Measurements from ENCODE around the gene SLC9A9.

The SLC9A9 gene

DNA sequence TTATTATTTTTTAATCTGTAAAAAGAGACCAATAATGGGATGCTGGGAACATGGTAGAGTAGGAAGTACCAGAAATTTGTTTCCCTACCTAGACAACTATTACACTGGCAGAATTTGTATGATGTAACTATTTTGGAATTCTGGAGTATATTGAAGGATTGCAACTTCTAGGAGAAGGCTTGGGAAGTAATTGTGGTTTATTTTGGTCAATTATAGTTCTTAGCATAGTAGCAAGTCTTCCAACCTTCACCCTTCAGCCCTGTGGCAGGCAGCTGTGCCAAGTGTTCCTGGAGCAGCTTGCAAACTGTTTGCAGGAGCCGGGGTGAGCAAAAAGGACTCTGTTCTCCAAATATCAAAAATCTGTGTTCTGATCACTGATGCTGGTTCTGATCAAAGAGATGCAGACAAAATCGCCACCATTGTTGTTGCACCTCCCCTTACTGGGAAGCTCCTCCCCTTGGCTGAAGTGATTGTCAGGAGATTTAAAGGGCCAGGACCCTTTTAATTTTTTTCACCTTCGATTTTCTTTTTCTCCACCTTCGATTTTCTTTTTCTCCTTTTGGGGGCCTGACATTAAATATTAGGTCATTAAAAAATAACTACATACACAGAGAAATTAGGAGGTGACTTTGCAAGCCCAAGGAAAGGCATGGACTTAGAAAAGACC, 363.3 kb downstream of the SLC9A9 start:
- DNase-seq = no peak

DNA sequence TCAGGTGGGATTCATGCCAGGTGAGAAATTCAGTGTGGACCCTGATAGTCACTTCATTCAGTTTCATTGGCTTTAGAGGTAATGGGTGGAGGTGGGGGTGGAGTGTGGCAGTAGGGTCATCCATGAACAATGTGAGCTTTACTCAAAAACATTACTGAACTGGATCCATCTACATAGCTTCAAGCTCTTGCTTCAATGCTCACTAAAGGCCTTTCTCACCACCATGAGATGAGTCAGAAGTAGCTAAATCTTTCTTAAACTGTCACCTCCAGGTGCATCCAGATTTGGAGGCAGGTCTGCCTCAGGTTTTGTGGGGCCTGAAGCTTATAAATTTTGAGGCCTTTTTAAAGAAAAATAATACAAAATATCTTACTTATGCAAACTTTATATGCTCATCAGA, 365.1 kb downstream of the SLC9A9 start:
- no peak for DNase-seq

DNA sequence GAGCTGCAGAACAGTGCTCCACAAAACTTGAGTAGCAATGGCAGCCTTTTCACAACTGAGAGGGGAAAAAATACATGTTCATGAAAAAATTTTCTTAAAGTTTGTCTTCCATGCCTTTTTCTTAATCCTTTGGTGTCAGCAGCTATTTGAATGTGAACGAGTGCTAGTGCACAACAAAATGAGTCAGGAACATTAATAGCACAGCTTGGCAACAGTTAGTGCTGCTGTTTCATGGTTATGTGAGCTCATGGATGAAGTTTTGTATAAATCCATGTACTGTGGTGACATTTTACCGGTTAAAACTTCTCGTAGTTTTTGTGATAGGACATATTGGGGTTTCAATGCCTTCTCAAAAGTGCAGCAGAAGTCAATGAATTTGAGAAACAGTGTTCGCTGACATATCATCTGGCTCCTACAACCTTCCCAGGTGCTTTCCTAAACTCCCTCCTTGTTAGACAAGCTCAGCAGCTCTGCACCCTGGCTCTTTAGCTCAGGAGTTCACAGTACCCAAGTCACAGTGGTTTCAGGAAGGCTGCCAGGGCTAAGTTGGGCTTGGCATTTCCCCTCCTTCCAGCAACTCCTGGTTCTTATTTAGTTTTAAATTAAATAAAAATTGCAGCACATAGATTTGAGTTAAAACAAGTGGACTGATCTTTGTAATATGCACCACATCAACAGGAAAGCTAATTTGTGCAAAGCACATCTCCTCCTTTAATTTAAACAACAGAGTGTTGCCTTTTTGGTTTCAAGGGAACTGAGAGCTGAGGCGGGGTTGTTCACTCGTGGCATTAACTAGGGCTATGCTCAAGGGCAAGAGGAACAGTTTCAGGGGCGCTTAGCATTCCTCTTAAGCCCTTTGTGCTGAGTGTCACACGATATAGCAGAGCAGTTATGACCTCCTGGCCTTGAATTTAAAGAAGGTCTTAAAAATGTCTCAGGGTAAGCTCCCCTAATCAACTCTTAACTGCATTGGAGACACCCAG, 365.9 kb downstream of the SLC9A9 start:
- no peak for DNase-seq

DNA sequence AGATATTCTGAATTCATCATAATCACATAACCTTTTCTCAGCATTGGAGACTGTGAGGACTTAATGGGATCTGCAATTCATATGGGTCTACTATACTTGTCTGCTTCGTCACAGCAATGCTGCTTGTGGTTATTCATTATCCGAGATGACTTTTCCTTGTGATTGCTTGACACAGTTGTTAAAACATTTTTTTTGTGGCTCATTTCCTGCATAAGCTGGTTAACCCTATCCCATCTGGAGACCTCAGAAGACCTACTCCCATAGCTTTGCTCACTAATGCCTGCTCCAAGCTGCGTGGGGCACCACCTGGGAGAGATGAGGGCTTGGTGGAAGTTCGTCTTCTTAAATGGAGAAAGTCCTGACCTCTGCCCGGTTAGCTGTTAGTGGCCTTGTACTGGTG, 367.9 kb downstream of the SLC9A9 start:
- DNase-seq = no peak

DNA sequence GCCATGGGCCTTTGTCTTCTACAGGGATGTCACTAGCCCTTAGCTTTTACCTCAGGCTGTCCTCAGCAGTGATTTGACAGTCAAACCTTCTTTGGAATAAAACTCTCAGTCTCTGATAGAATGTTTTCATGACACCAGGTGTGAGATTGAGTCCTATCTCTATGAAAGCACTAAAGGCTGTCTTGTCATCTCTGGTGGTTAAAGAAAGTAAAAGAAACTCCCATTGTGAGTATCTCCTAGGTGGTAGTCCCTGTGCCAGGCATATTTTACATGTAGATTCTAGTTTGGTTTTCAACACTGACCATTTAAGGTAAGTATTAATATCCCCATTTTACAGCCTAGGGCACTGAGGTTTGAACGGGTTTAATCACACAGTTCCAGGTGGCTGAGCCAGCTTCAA, 368.5 kb downstream of the SLC9A9 start:
- no peak for DNase-seq

DNA sequence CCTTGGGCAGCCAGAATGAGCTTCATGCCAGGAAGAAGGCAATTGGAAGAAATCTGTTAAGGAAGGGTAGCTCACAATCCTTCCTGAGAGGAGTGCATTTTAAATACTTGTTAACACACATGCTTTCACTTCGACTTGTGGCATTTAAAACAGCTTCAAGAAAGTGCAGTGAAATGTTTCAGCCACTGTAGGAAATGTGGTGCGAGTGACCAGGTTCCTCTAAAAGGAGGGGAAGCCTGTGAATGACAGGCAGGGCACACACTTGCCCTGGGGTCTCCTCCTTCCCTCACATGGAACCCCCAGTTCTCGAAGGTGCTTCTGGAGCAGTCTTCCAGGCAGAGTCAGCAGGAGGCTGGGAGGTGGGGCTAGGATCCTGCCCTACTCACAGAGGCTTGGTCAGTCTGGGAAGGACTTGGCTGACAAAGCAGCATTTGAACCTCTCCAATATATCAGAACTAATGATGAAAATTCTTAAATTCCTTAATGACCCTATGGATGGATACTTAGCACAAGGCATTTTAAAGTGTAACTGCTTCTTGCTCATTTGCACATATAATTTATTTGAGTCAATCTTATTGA, 370.1 kb downstream of the SLC9A9 start:
- DNase-seq = no peak

DNA sequence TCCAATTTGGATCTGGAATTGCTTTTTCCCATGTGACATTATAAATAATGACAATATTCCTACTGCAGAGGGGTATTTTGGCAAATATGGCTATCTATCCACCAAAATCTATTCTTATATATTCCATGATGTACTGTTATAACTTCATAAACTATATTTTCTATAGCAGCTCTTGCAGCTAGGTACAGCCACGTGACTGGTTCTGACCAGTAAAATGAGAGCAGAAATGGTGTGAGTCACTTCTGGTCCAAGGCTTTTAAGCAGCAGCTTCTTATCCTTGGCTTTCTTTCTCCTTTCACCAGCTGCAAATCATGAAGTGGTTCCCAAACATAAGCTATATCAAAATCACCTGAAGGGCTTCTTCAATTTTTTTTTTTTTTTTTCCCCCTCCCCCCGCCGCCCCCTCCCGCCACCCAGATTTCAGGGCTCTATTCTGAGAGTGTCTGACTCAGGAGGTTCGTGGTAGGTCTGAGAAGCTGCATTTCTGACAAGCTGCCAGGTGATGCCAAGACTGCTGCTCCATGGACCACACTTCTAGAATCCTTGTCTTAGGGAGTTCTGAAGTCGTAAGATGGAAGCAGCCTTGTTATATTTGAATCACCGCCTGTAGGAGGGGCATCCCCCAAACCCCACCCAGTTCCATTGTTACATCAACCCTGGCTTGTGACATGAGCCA, 371.2 kb downstream of the SLC9A9 start:
- no peak for DNase-seq

DNA sequence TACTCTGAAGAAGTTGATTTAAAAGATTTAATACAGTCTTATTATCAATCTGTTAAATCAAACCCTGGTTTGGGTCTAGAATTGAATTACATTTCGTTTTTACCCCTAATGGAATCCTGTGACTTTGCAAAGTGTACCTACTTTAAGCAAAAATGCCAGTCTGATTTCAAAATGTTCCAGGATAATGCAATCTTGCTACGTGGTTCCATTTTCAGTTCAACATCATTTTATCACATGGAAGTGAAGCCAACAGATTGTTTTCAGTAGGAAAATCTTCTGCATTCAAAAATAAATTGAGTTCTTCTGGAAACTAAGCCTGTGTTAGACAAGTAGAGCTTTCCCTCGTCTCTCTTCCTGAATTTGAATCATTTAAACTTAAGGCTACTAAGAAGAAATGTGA, 372.3 kb downstream of the SLC9A9 start:
- DNase-seq = no peak

DNA sequence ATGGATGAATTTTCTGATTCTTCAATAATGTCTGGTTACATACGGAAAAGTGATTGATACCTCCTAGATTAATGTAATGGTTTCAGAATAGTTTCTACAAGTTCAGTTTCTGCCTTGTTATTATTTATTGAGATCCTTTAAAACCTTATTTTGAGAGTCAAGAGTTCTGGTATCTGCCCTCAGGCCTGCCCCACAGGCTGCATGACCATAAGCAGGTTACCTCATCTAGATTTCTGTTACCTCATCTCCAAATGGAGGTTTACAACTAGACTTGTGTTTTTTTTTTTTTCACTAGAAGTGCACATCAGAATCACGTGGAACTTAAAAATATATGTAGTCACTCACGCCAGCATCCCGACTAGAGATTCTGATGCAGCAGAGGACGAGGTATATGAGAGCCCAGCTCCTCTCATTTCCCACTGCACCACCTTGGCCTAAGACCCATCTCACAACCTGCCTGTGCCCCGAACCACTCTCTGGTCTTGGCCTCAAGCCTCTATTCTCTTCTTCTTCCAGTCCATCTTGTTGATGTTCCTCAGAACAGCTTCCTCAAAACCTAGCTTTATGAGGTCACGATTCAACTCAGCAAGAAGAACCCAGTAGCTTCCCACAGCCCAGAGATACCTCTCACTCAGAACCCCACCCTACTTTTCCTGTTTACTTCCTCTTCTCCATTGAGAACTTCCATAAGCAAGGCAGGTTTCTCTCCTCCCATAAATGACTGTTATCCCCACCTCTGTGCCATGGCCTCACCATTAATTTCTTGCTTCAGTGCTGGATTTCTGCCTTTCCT, 375.3 kb downstream of the SLC9A9 start:
- DNase-seq = no peak

DNA sequence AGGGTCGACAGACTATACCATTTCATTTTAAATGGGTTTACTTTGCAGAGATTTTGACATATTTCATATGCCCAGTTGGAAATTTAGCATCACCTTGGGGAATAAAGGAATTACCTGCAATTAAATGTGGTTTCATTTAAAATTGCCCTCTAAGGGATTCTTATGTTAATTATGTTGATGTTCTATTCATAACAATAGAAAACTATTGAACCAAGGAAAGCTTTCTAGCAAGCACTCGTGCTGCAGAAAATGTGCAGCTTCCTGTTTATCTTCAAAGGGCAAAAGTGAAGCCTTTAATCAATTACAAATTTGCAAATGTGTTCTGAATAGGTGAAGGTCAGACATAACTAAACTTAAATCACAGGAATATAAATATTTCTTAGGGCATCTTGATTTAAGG, 376.6 kb downstream of the SLC9A9 start:
- no peak for DNase-seq

DNA sequence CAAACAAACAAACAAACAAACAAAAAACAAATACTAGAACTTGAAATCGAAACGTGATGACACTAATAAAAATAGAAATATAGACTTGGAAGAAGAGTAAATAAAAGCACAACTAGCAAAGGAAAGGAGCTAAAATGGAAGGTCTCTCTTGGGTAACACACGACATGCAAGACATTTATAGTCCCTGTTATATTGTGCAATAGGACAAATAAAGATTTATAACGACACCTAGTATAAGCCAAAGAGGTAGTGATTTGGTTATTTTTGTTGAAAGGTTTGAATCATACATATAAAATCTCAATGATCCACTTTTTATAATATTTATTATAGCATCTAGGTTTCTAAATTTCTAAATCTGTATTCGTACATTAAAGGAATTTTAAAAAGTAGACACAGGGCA, 379.1 kb downstream of the SLC9A9 start:
- DNase-seq = no peak

DNA sequence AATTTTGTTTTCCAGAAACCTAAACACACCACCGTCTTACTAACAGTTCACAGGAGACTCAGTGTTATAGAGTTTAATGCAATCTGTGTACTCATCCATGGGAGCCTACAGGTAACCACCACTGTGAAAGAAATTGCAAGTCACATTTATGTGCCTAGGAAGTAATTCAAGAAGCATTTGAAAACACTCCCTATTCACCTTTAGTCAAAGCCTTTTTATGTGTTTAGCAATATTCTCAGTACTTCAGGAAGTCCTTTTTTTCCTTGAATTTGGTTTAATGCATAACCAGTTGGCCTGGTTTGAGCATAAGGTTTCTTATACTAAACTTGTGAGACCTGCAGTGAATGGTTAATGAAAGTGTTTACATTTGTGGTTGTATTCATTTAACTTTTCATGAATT, 382.6 kb downstream of the SLC9A9 start:
- no peak for DNase-seq

DNA sequence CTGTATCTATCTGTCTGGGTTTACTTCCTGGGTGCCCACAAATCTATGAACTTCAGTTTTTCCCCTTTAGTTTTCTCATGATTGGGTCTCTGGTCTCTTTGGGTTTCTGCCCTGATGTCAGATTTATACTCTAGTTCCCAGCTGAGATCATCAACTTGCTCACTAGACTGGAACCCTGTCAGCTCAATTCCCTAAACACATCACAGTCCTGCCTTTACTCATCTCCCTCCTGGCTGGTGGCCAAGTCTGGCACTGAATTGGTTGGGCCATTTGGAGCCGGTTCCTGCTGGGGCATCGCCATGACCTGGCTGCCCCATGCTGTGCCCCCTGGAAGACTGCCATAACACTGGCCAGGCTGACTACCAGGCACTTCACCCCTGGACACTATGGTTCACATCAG, 383.4 kb downstream of the SLC9A9 start:
- DNase-seq = no peak

DNA sequence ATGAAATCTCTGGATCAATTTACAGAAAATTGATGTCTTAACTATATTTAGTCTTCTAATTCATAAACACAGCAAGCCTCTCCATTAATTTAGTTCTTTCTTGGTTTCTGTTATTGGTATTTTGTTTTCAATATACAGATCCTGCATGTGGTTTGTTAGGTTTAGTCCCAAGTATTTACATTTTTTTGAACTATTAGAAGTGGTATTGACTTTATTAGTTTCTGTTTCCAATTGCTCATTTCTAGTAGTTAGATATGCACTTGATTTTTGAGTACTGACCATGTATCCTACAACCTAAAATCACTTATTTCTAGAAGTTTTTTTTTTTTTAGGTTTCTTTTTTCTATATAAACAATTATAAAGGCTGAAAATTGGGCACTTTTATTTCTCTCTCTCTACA, 392.8 kb downstream of the SLC9A9 start:
- no peak for DNase-seq

DNA sequence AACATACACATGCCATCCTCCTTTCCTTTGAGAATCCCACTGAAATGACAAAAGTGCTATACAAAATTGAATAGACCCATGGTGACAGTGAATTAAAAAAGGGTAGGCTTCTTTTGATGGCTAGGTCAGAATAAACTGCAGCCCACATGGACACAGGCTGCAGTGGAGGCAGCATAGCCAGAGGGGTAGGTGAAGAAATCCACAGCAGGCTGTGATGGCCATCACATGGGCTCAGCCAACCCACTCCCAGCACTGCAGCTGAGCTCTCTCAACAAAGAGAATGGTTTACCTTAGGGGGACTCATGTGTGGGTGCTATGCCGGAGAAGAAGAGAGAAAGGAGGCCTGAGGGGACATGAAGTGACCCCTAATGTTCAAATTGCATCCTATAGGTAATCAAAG, 397.6 kb downstream of the SLC9A9 start:
- no peak for DNase-seq

DNA sequence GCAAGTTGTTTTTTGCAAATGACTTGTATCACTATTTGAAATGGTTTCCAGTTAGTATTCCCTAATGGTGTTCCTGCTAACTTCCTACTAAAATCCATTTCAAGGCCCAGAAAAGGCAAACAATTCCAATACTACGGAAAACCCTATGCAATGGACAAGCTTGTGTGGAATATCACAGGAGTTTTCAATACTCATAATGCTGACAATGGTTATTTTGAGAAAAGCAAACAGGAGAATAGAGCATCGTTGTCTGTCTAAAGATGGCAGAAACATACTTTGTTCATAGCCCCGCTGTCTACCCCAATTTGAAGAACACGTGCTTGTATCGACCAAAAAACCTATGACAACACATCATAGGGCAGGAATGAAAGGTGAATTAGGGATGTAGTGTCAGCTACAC, 400.8 kb downstream of the SLC9A9 start:
- DNase-seq = no peak

DNA sequence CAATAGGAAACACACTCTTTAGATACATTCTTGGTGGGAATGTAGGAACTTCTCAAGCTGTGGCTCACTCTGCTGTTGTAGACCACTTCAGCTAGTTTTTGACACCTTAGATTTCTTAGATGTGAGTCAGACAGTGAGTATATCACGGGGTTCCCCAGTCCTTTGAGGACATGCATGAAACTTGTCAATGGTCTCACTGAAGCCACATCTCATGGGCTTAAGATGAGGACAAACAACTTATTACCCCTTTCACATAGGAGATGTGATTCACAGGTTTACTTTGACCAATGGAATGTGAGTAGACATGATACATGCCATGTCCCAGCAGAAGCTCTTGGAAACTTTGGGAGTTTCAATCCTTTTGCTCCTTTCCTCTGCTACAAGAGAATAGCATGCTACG, 403.1 kb downstream of the SLC9A9 start:
- no peak for DNase-seq

DNA sequence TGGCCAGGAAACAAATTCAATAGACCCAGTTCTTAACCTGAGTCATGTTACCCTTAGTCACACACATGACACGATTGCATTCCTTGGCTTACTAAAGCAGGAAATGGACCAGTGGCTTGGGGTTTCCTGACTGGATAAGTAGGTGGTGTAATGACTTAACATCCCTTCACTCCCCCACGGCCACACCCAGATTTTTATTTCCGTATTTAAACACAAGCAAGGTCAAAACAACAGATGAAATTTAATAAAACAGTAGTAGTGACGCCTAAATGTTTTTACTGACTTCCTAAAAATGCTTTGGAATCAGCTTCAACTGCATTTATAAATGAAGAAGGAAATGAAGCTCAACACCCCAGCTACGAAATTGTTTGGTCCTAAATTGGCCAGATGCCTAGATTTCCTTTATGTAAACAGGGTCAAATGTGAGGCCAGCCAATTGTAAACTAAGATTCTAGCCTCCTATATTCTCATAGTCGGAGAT, 404.4 kb downstream of the SLC9A9 start:
- no peak for DNase-seq

DNA sequence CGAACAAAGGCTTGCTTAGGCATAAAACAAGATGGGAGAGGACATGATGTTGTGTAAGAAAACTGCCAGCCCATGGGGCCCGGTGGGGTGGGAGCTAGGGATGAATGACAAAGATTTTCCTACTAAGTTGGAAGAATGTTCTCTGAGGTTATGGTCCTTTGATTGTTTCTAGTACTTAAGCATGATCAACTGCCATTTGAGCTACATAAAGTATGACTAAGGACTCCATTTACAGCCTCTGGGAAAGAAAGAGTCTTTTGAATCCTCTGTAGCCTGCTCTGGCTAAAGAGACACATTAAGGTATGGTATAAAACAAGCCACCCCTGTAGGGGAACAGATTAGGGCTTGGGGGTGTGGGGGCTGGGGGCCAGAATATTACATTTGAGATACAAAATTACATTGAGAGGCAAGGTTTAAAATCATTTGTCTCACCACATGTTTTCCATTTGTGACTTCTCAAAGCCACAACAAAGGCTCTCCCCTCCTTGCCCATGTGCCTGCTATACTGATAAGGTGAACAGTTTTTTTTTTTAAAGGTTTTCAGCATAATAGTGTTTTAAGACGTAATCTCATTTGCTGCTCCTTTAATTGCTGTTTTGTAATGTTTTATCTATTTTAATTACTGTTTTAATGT, 405.3 kb downstream of the SLC9A9 start:
- no peak for DNase-seq

DNA sequence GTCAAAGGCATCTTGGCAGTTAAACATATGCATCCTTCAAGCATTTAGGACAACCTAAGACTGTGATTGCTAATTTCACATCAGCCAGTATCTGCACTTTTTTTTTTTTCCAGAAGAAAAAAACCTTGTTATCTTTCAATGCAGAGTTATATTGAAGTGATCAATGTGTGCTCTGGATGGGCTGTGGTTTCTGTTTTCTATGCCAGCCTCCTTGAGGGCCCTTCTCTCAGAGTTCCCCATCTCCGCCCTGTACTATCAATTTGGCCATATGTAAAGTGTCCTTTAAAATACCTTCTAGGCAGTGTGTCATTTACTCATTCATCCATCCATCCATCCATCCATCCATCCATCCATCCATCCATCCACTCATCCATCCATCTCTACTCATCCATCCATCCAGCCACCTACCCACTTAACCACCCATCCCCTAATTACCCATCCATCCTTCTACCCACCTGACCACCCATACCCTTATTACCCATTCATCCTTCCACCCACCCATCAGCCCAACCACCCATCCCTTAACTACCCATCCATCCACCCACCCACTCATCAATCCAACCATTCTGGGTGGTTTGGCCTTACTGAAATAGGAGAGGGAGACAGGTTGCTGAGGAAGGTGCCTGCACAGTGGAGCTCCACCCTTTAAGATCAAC, 406.6 kb downstream of the SLC9A9 start:
- no peak for DNase-seq

DNA sequence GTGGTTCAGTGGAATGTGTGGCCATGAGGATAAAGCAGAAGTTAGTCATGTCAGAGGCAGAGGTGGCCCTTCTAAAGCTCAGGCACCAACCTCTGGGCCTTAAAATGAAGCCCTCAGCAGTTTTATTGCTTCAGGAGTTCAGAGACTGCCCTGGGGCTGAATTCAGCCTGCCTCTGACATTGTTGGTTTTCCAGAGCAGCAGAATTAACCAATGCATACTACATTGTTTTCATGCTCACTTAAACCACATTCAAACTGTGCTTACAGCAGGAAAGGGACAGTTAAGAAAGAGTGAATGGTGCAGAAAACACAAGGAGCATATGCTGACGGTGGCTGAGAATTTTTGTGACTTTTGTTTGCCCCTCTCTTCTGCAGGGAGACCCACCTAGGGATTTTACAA, 408.5 kb downstream of the SLC9A9 start:
- DNase-seq = no peak
